Sciatic nerve (tissue), 2 donors: Measurements from ENCODE around the gene MKNK2. TPM values are rescaled to one million over a fixed set of nuclear protein-coding genes. Genes with fewer than 3 reads are reported as not detected.
"Not testable (repeated sequence)": the region's sequence is repeated elsewhere in the genome, so short reads cannot be mapped to it uniquely, and the experiment has no call there.

ENCODE experiments used
- ATAC-seq: fragments of 200-7000 bp; cut with Tn5 transposase; one replicate; pipeline ENCODE4 v1.9.1; 2020; ENCODE audit warnings: mild to moderate bottlenecking, moderate library complexity
- DNase-seq: peaks from one replicate; pipeline ENCODE4 v3.0.0-alpha.2; 2020; ENCODE audit warnings: low spot score
- intact Hi-C: fragments of 100-400 bp; cut with DNase I; formaldehyde crosslinking; loops from one replicate; pipeline ENCODE4 v1.14.2; 2022
- total RNA-seq: library from RNA; stranded (reverse); fragmentation: NEBNext Ultra II Directional; extraction: Animal tissue kit (Norgen Biotek cat#: 25700); gene quantifications from one replicate; pipeline ENCODE4 v1.2.1, GENCODE V29; 2021
- donor health status: DM: no; HTN: no; CAD: no.
- donor health status: DM: no; HTN: no; CAD: no.

The MKNK2 gene
- total RNA-seq, 1 donor from 2014 or later = 140 TPM

DNA sequence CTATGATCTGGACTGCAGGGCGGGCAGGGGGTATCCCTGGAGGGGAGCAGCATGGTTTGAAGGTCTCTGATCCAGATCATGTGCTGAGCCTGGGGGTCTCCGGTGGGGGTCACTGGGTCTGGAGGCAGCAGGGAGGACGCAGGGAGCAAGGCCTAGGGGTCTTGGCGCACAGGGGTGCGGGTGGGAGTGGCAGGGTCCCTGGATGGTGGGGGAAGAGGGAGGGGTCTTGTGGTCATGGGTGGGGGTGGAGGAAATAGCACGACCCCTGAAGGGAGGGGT is 37.4 kb downstream of the MKNK2 start:
- DNase-seq = no peak
- intact Hi-C loops = no loop called here
- ATAC-seq = no peak

DNA sequence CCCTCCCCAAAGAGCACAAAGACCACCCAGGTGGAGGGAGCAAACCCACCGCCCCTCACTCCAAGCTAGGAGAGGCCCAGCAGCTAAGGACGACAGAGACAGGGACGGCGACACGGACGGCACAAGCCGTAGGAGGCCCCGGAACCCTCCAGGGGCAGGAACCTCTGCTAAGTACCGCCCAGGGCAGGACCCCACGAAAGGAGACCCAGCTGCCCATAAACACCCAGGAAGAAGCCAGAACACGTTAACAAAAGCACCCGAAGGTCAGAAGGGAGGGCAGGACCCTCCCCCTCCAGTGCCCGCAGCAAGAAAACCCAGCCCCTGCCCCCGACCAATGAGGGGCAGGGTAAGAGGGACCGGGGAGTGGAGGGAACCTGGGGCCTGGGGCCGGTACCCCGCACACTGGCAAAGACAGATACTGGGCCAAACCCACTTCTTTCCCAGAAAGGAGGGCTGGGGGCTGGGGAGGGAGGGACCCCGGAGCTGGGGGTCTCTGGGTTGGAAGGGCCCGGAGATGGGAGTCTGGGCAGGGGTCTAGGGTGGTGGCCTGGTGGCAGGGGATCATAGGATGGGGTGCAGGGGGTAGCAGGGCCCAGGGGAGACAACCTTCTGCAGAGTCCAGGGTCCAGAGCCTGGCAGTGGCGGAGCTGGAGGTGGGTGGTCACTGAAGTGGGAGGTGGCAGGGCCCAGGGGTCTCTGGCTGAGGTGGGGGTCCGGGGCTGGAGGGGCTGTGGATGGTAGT is 37.9 kb downstream of the MKNK2 start:
- intact Hi-C loops = no loop called here
- peak; percentile 61 for DNase-seq
- ATAC-seq = no peak

DNA sequence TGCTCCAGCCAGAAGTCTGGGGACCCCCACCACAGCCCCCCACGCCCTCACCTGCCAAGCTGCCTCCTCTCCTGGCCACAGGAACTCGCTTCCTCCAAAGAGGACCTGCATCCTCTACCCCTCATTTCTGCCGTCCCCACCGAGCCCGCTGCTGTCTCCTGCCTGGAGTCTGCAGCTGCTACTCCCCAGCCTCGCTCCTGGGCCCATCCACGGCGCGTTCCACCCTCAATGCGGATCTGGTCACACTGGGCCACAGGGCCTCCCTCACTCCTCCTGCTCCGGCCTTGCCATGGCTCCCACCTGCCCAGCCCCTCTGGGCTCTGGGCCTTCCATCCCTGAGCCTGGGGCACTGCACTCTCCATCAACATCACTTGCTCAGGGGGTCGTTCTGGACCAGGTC is 39.9 kb downstream of the MKNK2 start:
- intact Hi-C loops = no loop called here
- no peak for ATAC-seq

DNA sequence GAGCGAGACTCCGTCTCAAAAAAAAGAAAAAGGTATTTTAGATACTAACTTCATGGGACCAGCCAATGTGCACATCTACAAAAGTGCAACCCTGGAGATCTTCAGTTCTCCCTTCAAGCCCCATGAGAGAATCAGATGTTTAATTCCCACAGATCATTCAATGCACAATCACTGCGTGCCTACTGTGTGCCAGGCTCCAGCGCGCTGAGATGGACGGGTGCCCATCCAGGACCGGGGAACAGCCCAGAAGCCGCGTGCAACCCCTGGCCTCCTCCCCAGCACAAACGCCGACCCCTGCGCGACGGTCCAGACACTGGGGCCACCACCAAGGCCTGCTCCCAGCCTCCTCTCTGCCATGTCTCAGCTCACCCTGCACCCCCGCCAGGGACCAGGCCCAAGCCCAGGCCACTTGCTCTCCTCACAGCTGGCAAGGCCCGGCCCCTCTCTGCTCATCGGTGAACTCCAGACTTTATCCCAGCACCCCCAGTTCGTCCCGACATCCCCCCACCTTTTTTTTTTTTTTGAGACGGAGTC is 40.8 kb downstream of the MKNK2 start:
- intact Hi-C loops = no loop called here
- no peak for DNase-seq
- ATAC-seq = no peak

More for the DNA sequence above, 39.9 kb downstream of the MKNK2 start:
- no peak for DNase-seq

DNA sequence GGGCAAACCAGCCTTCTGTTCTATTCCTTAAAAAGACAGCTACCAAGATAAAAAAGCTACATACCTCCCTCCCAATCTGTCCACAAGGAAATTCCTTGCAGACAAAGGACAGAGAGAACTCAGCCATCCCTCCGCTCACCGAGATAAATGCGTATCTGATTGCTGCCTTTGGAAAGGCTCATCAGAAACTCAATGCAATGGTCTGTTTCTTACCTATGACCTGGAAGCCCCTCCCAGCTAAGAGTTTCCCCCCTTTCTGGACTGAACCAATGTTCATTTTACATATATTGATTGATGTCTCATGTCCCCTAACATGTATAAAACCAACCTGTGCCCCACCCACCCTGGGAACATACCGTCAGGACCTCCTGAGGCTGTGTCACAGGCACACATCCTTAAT is 47.2 kb downstream of the MKNK2 start:
- no peak for DNase-seq
- no peak for ATAC-seq
- intact Hi-C loops = no loop called here

DNA sequence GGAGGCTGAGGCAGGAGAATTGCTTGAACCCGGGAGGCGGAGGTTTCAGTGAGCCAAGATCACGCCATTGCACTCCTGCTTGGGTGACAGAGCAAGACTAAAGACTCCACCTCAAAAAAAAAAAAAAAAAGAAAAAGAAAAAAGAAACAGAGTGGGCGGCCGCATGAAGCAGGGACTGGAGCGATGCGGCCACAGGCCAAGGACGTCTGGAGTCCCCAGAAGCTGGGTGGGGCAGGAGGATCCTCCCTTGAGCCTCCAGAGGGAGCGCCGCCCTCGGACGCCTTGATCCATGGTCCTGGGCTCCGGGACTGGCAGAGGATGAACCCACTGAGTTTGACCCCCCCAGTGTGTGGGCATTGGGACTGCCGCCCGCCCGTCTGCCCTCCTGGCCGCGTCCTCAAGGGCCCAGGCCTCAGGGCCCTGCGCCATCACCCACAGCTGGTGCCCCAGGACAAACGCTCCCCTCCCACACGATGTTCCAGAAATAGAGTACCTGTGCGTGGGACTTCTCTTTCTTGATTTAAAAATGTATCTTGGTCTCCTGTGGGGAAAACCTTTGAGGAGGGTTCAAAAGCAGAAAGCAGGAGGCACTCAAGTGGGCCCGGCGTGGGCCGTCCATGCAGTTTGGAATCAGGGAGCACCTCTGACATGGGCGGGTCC is 51.1 kb downstream of the MKNK2 start:
- ATAC-seq (peak; percentile 18), DNase-seq (no peak)
- intact Hi-C loops = no loop called here

DNA sequence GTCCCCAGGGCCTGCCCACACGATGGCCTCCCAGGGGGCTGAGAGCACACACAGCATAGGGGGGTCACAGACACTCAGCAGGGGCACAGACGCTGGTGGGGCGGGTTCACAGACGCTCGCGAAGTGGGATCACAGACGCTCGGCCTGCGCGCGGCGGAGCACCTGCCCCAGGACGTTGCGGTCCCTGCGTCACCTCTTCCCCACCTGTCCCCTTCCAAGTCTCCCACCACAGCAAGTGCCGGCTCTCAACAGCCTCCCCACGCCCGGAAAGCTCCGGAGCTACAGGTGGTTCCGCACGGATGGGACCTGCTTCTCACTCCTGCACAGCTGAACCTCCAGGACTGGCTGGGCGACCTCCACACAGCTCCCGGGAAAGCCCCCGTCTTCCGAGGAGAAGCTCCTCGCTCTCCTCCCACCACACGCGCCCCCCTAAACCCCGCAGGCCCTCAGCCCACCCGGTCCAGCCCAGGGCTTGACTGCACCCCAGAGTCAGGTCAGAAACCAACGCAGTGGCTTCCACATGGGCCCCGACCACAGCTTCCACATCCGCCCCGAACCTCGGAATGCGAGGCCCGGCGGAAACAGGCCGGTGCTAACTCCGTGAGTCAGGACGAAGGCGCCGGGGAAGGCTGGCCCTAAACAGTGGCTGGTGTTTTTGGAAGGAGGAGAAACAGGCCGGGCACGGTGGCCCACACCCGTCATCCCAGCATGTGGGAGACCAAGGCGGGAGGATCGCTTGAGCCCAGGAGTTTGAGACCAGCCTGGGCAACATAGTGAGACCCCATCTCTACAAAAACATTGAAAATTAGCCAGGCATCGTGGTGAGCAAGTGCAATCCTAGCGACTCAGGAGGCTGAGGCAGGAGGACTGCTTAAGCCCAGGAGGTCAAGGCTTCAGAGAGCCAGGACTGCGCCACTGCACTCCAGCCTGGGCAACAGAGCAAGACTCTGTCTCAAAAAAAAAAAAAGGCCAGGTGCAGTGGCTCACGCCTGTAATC is 52.0 kb downstream of the MKNK2 start:
- DNase-seq = no peak
- intact Hi-C loops = no loop called here
- peak; percentile 9 for ATAC-seq

DNA sequence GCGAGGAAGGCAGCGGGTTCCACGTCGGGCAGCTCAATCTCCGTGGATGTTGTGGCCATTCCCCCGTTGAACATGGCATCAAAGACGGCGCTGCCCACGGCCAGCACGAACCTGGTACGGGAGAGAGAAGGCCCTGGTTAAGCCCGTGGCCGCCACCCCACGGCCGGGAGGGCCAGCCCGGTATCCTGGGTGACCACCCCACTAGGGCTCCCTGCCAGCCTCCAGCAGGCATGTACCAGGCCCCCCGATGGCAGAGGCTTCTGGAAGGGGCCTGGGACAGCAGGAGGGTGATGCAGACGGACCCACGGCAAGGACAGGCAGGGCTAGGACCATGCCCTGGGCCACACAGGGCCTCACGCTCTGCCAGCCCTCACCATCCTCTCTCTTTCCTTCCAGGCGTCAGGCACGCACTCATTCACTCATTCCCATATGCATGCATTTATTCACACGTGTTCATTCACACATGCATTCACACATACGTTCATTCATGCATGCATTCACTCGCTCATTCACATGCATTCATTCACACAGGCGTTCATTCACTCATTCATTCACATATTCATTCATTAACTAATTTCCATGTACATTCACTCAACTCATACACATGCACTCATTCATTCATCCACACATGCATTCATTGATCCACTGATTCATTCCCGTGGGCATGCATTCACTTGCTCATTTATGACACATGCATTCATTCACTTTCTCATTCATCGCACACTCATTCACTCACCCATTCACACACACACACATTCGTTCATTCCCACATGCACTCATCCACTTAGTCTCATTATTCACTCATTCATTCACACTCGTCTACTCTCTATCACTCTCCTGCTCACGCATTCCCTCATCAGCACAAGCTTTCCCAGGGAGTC is 53.5 kb downstream of the MKNK2 start:
- DNase-seq (no peak), ATAC-seq (no peak)
- intact Hi-C loops = no loop called here

DNA sequence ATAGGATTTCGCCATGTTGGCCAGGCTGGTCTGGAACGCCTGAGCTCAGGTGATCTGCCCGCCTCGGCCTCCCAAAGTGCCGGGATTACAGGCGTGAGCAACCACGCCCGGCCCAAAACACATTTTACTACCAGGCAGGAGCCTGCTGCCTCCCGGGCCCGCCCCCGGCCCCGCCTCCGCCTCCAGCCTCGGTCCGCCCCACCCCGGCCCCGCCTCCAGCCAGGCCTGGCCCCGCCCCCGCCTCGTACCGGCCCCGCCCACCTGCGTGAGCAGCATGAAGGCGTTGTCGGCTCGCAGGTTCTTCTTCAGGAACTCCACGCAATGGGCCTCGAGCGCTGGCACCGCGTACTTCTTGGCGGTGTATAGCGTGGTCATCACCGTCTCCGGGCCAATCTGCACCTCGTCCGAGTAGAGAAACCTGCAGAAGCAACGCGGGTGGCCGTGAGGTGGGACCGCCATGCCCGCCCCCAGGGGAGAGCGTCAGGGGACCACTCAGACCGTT is 58.2 kb downstream of the MKNK2 start:
- ATAC-seq (peak; percentile 43), DNase-seq (no peak)

DNA sequence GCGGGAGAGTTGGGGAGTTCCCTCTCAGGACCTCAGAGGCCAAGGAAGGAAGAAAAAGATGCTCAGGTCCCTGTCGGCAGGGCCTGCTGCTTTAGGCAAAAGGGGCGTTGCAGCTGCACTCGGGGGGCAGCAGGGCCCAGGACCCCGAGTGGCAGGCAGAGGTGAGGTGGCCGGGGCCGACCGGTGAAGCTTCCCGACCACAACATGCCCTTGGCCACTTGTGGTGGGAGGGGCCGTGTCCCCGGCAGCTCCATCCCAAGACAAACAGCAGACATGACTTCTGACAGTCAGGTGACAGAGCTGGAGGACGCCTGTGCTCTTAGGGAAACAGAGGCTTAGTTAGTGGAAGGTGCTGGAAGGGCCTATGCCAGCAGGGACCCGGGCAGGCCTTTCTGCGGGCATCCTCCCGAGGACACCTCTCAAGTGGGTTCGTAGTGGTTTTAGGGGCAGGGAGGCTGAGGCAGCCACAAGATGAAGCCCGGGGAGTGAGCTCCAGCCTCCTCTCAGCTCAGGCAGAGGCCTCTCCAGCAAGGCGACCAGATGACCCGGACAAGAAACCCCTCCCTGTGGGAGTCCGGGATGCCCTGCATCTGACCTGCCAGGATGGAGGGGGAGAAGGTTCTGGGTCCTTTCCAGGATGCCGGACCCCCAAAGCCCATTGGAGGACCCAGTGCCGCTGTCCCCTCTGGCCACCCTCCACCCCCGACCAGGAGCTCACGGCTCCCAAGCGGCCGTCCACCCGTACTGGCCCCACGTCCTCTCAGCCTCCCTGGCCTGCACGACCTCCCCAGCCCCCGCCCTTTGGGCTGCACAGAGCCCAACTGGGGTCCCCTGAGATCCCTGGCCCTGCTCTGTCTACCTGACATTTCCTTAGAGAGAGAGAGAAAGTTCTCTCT is 59.8 kb downstream of the MKNK2 start:
- intact Hi-C loops = no loop called here
- no peak for DNase-seq
- ATAC-seq = no peak

More for the DNA sequence above, 58.2 kb downstream of the MKNK2 start:
- intact Hi-C loops = no loop called here

DNA sequence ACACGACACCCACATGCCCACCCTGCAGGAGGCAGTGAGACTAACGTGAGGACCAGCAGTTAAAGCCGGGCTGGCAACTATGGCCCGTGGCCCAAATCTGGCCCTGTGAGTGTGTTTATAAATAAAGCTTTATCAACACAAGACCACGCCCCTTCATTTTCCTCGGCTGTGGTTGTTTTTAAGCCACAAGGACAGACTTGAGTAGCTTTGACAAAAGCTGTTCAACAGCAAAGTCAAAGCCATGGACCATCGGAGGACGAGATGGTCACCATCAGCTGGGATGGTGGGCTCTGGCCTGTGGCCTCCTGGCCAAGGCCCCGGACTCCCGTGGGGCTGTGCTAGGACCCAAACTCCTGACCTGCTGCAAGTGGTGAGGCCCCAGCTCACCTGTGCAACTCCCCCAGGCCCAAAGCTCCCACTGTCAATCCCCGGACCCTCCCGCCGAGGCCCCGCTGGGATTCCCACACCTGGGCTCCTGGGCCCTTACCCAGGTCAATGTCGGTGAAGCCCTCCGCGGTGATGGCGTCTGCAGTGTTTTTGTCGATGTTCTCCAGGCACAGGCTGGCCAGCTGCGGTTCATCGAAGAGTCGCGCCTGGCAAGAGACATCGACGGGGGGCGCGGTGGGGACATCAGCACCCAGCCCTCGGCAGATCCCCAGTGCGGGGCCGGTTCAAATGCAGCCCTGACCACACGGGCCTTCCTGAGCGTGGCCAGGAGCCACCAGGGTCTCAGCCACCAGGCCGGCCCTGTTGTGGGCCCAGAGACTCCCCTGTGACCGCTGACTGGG is 60.6 kb downstream of the MKNK2 start:
- intact Hi-C loops = no loop called here
- DNase-seq (no peak), ATAC-seq (no peak)

DNA sequence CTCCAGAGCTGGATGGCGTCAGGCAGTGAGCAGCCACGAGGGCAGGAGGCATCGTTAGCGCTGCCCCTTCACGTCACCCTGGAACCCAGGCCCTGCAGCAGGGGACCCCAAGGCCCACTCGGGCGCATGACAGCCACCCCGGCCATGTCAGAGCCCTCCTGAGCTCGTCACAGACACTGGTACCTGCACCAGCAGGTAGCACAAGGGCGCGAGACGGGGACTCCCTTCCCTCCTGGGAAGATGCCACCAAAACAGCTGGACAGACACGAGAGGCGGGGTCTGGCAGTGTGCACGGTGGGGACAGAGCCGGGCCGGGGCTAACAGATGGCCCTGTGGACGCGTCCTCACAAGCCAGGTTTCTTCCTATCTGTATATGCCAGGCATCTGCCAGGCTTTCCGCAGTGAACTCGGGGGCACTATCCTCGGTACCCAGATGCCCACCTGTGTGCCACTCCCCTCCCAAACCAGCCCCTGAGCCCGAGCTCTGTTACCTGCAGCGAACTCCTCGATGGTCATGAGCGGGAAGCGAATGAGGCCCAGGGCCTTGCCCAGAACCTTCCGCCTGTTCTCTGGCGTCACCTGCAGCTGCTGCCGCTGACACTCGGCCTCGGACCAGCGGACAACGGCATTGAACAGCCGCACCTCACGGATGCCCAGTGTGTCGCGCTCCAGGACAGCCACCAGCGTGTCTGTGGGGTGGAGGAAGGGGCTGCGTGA is 61.4 kb downstream of the MKNK2 start:
- DNase-seq = no peak
- intact Hi-C loops = no loop called here
- no peak for ATAC-seq

DNA sequence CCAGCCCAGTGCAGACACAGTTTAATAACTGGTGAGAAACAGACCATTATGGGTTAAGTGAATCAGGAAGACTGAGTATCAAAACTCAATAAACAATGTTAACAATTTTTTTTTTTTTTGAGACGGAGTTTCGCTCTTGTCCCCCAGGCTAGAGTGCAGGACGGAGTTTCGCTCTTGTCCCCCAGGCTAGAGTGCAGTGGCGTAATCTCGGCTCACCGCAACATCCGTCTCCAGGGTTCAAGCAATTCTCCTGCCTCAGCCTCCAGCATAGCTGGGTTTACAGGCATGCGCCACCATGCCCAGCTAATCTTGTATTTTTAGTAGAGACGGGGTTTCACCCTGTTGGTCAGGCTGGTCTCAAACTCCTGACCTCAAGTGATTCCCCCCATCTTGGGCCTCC is 62.6 kb downstream of the MKNK2 start:
- DNase-seq = not testable (repeated sequence)

More for the DNA sequence above, 62.6 kb downstream of the MKNK2 start:
- ATAC-seq, intact Hi-C loops: not testable (repeated sequence)
